Mucosa of descending colon (tissue), 3 donors: Measurements from ENCODE around the gene SETDB1. TPM values are rescaled to one million over a fixed set of nuclear protein-coding genes. Genes with fewer than 3 reads are reported as not detected.

Experiments used
- ATAC-seq: fragments of 200-7000 bp; cut with Tn5 transposase; one replicate; pipeline ENCODE4 v1.9.1; 2020; ENCODE audit warnings: mild to moderate bottlenecking, moderate library complexity
- DNase-seq, 3 donors: peaks; one replicate each; pipeline ENCODE4 v3.0.0-alpha.2; 2020
- H3K36me3 ChIP-seq: fragments of 200-600 bp; one replicate; pipeline ENCODE4 v1.8.0; 2021; ENCODE audit warnings: low read depth, mild to moderate bottlenecking
- H3K4me1 ChIP-seq: fragments of 200-600 bp; one replicate; pipeline ENCODE4 v1.8.0; 2021; ENCODE audit warnings: low read depth, mild to moderate bottlenecking
- H3K4me3 ChIP-seq: fragments of 200-600 bp; one replicate; pipeline ENCODE4 v1.8.0; 2021; ENCODE audit warnings: mild to moderate bottlenecking
- H3K9me3 ChIP-seq: fragments of 200-600 bp; one replicate; pipeline ENCODE4 v1.8.0; 2021; ENCODE audit warnings: mild to moderate bottlenecking
- intact Hi-C, 2 donors: fragments of 100-400 bp; cut with DNase I in 1 of 2; cut with micrococcal nuclease in 1 of 2; formaldehyde crosslinking; loops; one replicate each; pipeline versions ENCODE4 v1.11.0 to v1.11.1; 2022; cut with DNase I, micrococcal nuclease
- total RNA-seq, 3 donors: library from RNA; stranded (reverse); fragmentation: NEBNext Ultra II Directional in 2 of 3; extraction: Animal tissue kit (Norgen Biotek cat#: 25700) in 2 of 3; gene quantifications; one replicate each; pipeline versions ENCODE4 v1.2.1 to v1.2.4, GENCODE V29; 2021 to 2023
- TF ChIP-seq, protein P1 (sequence below): fragments of 200-600 bp; IDR thresholded peaks from one replicate; pipeline ENCODE4 v1.8.0; 2022; ENCODE audit warnings: antibody characterized with exemption, mild to moderate bottlenecking
- donor health status: DM: no; HTN: no; CAD: no; lungs with moderate emphysema.
- donor health status: DM: no; HTN: no; CAD: no.
- donor health status: DM: no; HTN: yes; CAD: no.

The SETDB1 gene
- total RNA-seq, 3 donors from 2014 or later: 35.4 to 49.4 (median 42.8) TPM

- Histone ChIP-seq H3K4me1 (peaks cover 10% of the 10 kb centered on the region), H3K4me3 (no peak overlapping the region), H3K36me3 (no peaks in the 10 kb centered on the region), H3K9me3 (no peaks in the 10 kb centered on the region)
- intact Hi-C loops: no loop called here
- TF ChIP-seq, protein P1, sequence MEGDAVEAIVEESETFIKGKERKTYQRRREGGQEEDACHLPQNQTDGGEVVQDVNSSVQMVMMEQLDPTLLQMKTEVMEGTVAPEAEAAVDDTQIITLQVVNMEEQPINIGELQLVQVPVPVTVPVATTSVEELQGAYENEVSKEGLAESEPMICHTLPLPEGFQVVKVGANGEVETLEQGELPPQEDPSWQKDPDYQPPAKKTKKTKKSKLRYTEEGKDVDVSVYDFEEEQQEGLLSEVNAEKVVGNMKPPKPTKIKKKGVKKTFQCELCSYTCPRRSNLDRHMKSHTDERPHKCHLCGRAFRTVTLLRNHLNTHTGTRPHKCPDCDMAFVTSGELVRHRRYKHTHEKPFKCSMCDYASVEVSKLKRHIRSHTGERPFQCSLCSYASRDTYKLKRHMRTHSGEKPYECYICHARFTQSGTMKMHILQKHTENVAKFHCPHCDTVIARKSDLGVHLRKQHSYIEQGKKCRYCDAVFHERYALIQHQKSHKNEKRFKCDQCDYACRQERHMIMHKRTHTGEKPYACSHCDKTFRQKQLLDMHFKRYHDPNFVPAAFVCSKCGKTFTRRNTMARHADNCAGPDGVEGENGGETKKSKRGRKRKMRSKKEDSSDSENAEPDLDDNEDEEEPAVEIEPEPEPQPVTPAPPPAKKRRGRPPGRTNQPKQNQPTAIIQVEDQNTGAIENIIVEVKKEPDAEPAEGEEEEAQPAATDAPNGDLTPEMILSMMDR: no peak
- ATAC-seq (no peak), DNase-seq (no peak)
Observed at GRCh38 chr1:150985179-150985825, 59.1 kb downstream of the SETDB1 start.

DNA sequence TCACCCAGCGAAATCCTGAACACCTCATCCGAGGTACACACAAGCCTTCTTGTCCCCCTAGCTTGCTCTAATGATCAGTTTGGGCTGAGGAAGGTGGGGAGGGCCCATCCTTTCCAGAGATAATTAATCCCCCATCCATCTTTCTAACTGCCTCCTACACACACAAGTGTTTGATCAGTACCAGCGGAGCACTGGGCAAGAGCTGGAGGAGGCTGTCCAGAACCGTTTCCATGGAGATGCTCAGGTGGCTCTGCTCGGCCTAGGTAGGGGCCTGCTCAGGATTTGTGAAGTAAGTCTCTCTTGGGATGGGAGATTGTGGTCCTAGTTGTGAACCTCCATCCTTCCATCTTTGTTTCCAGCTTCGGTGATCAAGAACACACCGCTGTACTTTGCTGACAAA lies 61.8 kb downstream of the SETDB1 start:
- ATAC-seq (no peak), DNase-seq (no peak)
- TF ChIP-seq, protein P1: no peak
- no peaks in the 10 kb centered on the region for H3K4me1 ChIP-seq
- intact Hi-C loops: no loop called here
- no peaks in the 10 kb centered on the region for H3K9me3 ChIP-seq
- H3K36me3 ChIP-seq: no peaks in the 10 kb centered on the region
- H3K4me3 ChIP-seq: no peak overlapping the region

DNA sequence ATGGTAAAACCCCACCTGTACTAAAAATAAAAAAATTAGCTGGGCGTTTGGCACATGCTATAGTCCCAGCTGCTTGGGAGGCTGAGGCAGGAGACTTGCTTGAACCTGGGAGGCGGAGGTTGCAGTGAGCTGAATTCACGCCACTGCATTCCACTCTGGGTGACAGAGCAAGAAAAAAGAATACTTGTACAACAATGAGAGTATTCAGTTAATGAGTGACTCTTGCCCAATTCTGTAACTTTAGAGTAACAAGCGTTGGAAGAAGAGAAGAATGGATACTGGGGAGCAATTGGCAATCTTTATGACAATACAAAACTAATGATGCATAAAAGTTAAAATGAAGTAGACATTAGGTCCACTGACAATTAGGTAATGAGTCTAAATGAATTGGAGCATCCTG lies 66.5 kb downstream of the SETDB1 start:
- DNase-seq: no peak
- TF ChIP-seq, protein P1: no peak
- Histone ChIP-seq H3K9me3 (no peaks in the 10 kb centered on the region), H3K36me3 (peaks cover 3% of the 10 kb centered on the region), H3K4me1 (no peaks in the 10 kb centered on the region), H3K4me3 (no peak overlapping the region)
- ATAC-seq: no peak
- intact Hi-C loops: no loop called here

GRCh38 chr1:150994248-150994647 lies 68.1 kb downstream of the SETDB1 start:
- intact Hi-C loops: no loop called here
- DNase-seq (no peak), ATAC-seq (no peak)

DNA sequence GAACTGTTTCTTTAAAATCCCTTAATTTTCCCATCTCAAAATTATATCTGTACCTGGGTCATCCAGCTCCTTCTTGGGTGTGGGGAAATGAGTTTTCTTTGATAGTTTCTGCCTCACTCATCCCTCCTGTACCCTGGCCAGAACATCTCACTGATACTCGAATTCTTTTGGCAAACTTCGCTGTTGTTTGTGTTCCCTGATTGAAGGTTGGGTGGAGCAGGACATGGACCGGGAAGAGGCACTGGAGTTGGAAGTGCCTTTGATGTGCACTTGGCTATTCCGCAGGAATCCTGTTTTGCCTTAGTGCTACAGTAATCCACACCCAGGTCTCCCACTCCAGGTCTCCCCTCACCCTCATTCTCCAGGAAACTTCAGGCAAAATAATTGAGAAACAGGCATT lies 69.3 kb downstream of the SETDB1 start:
- DNase-seq (no peak), ATAC-seq (no peak)
- intact Hi-C loops: no loop called here
- no peak overlapping the region for H3K4me3 ChIP-seq
- TF ChIP-seq, protein P1: no peak
- H3K9me3 ChIP-seq: no peaks in the 10 kb centered on the region
- no peaks in the 10 kb centered on the region for H3K4me1 ChIP-seq
- peaks cover 9% of the 10 kb centered on the region for H3K36me3 ChIP-seq

More at GRCh38 chr1:150994248-150994647, 68.1 kb downstream of the SETDB1 start:
- Histone ChIP-seq H3K4me1 (no peaks in the 10 kb centered on the region), H3K9me3 (no peaks in the 10 kb centered on the region), H3K36me3 (peaks cover 8% of the 10 kb centered on the region), H3K4me3 (no peak overlapping the region)
- TF ChIP-seq, protein P1: no peak

- no peaks in the 10 kb centered on the region for H3K4me1 ChIP-seq
- no peaks in the 10 kb centered on the region for H3K9me3 ChIP-seq
- TF ChIP-seq, protein P1: peak; percentile 79
- ATAC-seq (peak; percentile 76), DNase-seq (peak in 1 of 3 donors; percentile 50)
- intact Hi-C loops: no loop called here
- peaks cover 9% of the 10 kb centered on the region for H3K36me3 ChIP-seq
- no peak overlapping the region for H3K4me3 ChIP-seq
Observed at GRCh38 chr1:150995896-150996295, 69.7 kb downstream of the SETDB1 start.
